HepG2 (cell line): ENCODE data around the gene IPPK. TPM values are rescaled to one million over a fixed set of nuclear protein-coding genes. Genes with fewer than 3 reads are reported as not detected.
"Not testable (repeated sequence)": the region's sequence is repeated elsewhere in the genome, so short reads cannot be mapped to it uniquely, and the experiment has no call there.

Source experiments
- ATAC-seq: fragments of 200-7000 bp; cut with Tn5 transposase; 3 replicates; pipeline ENCODE4 v1.9.1; 2020; ENCODE audit warnings: mild to moderate bottlenecking, moderate library complexity
- BruUV-seq: library from RNA; stranded (reverse); fragments of 400-500 nt; replicated peaks from 2 replicates; lab custom pipeline; 2021; lab: Mats Ljungman, UMichigan
- CTCF ChIA-PET: fragments of 300-600 bp; formaldehyde crosslinking; extraction: SDS; loops from one replicate; lab custom pipeline; 2021; ENCODE audit warnings: low total read pairs, inconsistent platforms, low intra/inter-chr PET ratio; lab: Yijun Ruan, JAX
- POLR2A ChIA-PET: fragments of 350-600 bp; sonication (Branson Sonifier 250); formaldehyde crosslinking; loops from one replicate; lab custom pipeline; 2020; ENCODE audit warnings: antibody characterized with exemption, inconsistent platforms; lab: Yijun Ruan, JAX
- DNase-seq: peaks from one replicate; pipeline ENCODE4 v3.0.0-alpha.2; 2015; ENCODE audit warnings: low spot score
- FAIRE-seq: peaks from 3 replicates; lab custom pipeline; 2011; peaks lifted over from hg19 to GRCh38; lab: Jason Lieb, UNC
- H2AFZ ChIP-seq: one replicate; pipeline ENCODE4 v1.6.1; 2011; ENCODE audit warnings: low read length, inconsistent platforms
- H3K27ac ChIP-seq: fragments of 300-600 bp; 3 replicates; pipeline ENCODE4 v1.8.0; 2011; ENCODE audit warnings: mixed run types, mild to moderate bottlenecking, mixed read lengths, low read length, inconsistent platforms; ENCODE audit not compliant: insufficient read depth; ENCODE audit errors: extremely low read length
- H3K27me3 ChIP-seq, 2 experiments: fragments of 200-600 bp in 1 of 2; 2 replicates in 1 of 2; 3 replicates in 1 of 2; pipeline versions ENCODE4 v1.6.0 to v1.8.0; 2011; ENCODE audit warnings: low read length in 2 of 2, mild to moderate bottlenecking in 2 of 2, moderate library complexity in 2 of 2, inconsistent platforms in 1 of 2; ENCODE audit not compliant: insufficient read depth in 2 of 2, control insufficient read depth in 1 of 2
- H3K36me3 ChIP-seq, 2 experiments: fragments of 200-600 bp in 1 of 2; replicated peaks in 1 of 2; 2 replicates in 1 of 2; 3 replicates in 1 of 2; pipeline versions ENCODE4 v1.5.1 to v1.8.0; 2011; ENCODE audit warnings: low read length in 2 of 2, inconsistent platforms in 1 of 2; ENCODE audit not compliant: insufficient read depth in 2 of 2, control insufficient read depth in 1 of 2
- H3K4me1 ChIP-seq: 2 replicates; pipeline ENCODE4 v1.5.1; 2012; ENCODE audit warnings: low read length, inconsistent platforms; ENCODE audit not compliant: insufficient read depth
- H3K4me2 ChIP-seq: 2 replicates; pipeline ENCODE4 v1.6.0; 2011; ENCODE audit warnings: low read depth, low read length, inconsistent platforms
- H3K4me3 ChIP-seq, 3 experiments: fragments of 200-600 bp in 1 of 3; sonication (generic), shearing (Covaris generic) in 1 of 3; replicated peaks in 1 of 3; 2 replicates each; pipeline ENCODE4 v1.5.1; 2011 to 2016; ENCODE audit warnings: low read length in 3 of 3, inconsistent platforms in 2 of 3, low read depth in 2 of 3, mild to moderate bottlenecking in 2 of 3, control low read depth in 1 of 3, mixed read lengths in 1 of 3; ENCODE audit not compliant: insufficient read depth in 1 of 3
- H3K79me2 ChIP-seq: one replicate; pipeline ENCODE4 v1.6.1; 2011; ENCODE audit warnings: low read length, inconsistent platforms; ENCODE audit not compliant: insufficient read depth
- H3K9ac ChIP-seq: 2 replicates; pipeline ENCODE4 v1.6.0; 2011; ENCODE audit warnings: mild to moderate bottlenecking, low read depth, low read length, inconsistent platforms; ENCODE audit not compliant: insufficient read depth
- H3K9me3 ChIP-seq: 2 replicates; pipeline ENCODE4 v1.5.1; 2012; ENCODE audit warnings: mild to moderate bottlenecking, low read length
- H4K20me1 ChIP-seq: 2 replicates; pipeline ENCODE4 v1.6.0; 2011; ENCODE audit warnings: inconsistent platforms, mild to moderate bottlenecking, low read length, moderate library complexity; ENCODE audit not compliant: insufficient read depth
- HHEX ChIP-seq: IDR thresholded peaks from 2 replicates; pipeline ENCODE4 v1.6.1; 2016; ENCODE audit warnings: control low read depth
- PRPF4 ChIP-seq: fragments of 200-400 bp; formaldehyde crosslinking; IDR thresholded peaks from 2 replicates; pipeline ENCODE4 v1.6.1; 2016; ENCODE audit warnings: low read length, low read depth; ENCODE audit not compliant: poor library complexity, severe bottlenecking
- PTBP1 ChIP-seq: fragments of 200-400 bp; formaldehyde crosslinking; IDR thresholded peaks from 2 replicates; pipeline ENCODE4 v1.6.1; 2018; ENCODE audit warnings: low read length, low read depth; ENCODE audit not compliant: poor library complexity, severe bottlenecking
- ZBTB33 ChIP-seq: sonication (generic); formaldehyde crosslinking; IDR thresholded peaks from 2 replicates; pipeline ENCODE4 v1.4.0; 2020; ENCODE audit warnings: missing genetic modification reagents
- WGBS: methylation state at CpG from one replicate; pipeline ENCODE4 v1.1.6; 2017; ENCODE audit warnings: low lambda C conversion rate; 5-methylcytosine and 5-hydroxymethylcytosine counted together
- in situ Hi-C: cut with HindIII; loops from 2 replicates; pipeline ENCODE4 v1.10.0; 2017; ENCODE audit warnings: low pct_unique_long_range_greater_than_20kb; ENCODE audit not compliant: extremely low pct_ligation_motif_present
- intact Hi-C: fragments of 100-400 bp; cut with micrococcal nuclease; formaldehyde crosslinking; loops from one replicate; pipeline ENCODE4 v1.10.0; 2022; ENCODE audit not compliant: unreplicated experiment
- polyA plus RNA-seq, 8 experiments: library from polyadenylated mRNA; depleted of rRNA in 3 of 8; stranded (reverse) in 7 of 8; unstranded in 1 of 8; fragments of >200 nt; fragmentation: Illumina TruSeq in 4 of 8; extraction: Trizol in 4 of 8; gene quantifications; 2 replicates each; pipeline versions ENCODE4 v1.2.1 to v1.2.3, GENCODE V29; 2011 to 2016; ENCODE audit warnings: low read depth in 4 of 8, missing spikeins in 1 of 8, mixed read lengths in 1 of 8; ENCODE audit not compliant: insufficient read depth in 1 of 8
- total RNA-seq, 5 experiments: library from RNA; depleted of rRNA; stranded (reverse); fragments of >200 nt; fragmentation: Illumina TruSeq; extraction: Trizol; gene quantifications; 2 replicates each; pipeline ENCODE4 v1.2.3, GENCODE V29; 2016; ENCODE audit warnings: low read depth in 1 of 5

Gene IPPK
- total and polyA plus RNA-seq, 2 of the 13 experiments (the other 11 are each of a cell fraction or from before 2014, with no cell fraction given): 9.9 to 14.1 TPM

- ATAC-seq (no peak), DNase-seq (no peak), FAIRE-seq (no peak)
- ChIA-PET CTCF (no interaction called here), POLR2A (no interaction called here)
- Histone ChIP-seq H3K79me2 (no peaks in the 10 kb centered on the region), H3K9ac (no peak overlapping the region), H3K27me3 (no peaks in the 10 kb centered on the region), H3K4me1 (no peaks in the 10 kb centered on the region), H3K4me3 (no peak overlapping the region), H3K36me3 (no peaks in the 10 kb centered on the region), H3K4me2 (no peak overlapping the region)
- intact Hi-C loops: no loop called here
- 36% methylated on average over 1 of the region's 1 CpG for WGBS
- BruUV-seq: no TSS peak
- TF ChIP-seq HHEX (CRISPR knock-in tag) (no peak), PTBP1 (no peak), ZBTB33 (no peak), PRPF4 (no peak)
- TF ChIP-seq, all 625 proteins: peak for 0
- in situ Hi-C loops: no loop called here
- no peaks in the 10 kb centered on the region for H3K9me3 ChIP-seq
- no peak overlapping the region for H2AFZ ChIP-seq
- no peak overlapping the region for H3K27ac ChIP-seq
- H4K20me1 ChIP-seq: no peaks in the 10 kb centered on the region
Observed at GRCh38 chr9:92576175-92576574, 93.8 kb downstream of the IPPK start.

DNA sequence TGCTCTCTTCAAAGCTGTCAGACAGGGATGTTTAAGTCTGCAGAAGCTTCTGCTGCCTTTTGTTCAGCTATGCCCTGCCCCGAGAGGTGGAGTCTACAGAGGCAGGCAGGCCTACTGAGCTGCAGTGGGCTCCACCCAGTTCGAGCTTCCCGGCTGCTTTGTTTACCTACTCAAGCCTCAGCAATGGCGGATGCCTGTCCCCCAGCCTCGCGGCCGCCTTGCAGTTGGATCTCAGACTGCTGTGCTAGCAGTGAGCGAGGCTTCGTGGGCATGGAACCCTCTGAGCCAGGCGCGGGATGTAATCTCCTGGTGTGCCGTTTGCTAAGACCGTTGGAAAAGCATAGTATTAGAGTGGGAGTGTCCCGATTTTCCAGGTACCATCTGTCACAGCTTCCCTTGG, 96.3 kb downstream of the IPPK start:
- WGBS: 67% methylated on average over 3 of the region's 14 CpGs

GRCh38 chr9:92571871-92572270, 98.1 kb downstream of the IPPK start:
- DNase-seq, CTCF ChIA-PET, H3K4me2 ChIP-seq, H3K9ac ChIP-seq, BruUV-seq, H3K27me3 ChIP-seq, H3K4me3 ChIP-seq, H4K20me1 ChIP-seq, in situ Hi-C loops, intact Hi-C loops, H3K4me1 ChIP-seq, POLR2A ChIA-PET, FAIRE-seq, H3K9me3 ChIP-seq, H2AFZ ChIP-seq, H3K36me3 ChIP-seq, H3K79me2 ChIP-seq, H3K27ac ChIP-seq, ATAC-seq: not testable (repeated sequence)
- WGBS: 61% methylated on average over 2 of the region's 2 CpGs

More for the DNA sequence above, 96.3 kb downstream of the IPPK start:
- in situ Hi-C loops, ATAC-seq, H3K36me3 ChIP-seq, CTCF ChIA-PET, H3K79me2 ChIP-seq, BruUV-seq, intact Hi-C loops: not testable (repeated sequence)
- peak; percentile 47; the same call in 1 of the 2 replicates for TF ChIP-seq ZBTB33
- TF ChIP-seq, all 625 proteins: peak for 1; not testable (repeated sequence) for 624
- H3K9ac ChIP-seq, FAIRE-seq, H3K4me3 ChIP-seq, H3K4me1 ChIP-seq, H2AFZ ChIP-seq, H3K4me2 ChIP-seq, H3K27me3 ChIP-seq, H3K9me3 ChIP-seq, POLR2A ChIA-PET, DNase-seq, H4K20me1 ChIP-seq, H3K27ac ChIP-seq: not testable (repeated sequence)
